ENCODE data around the gene TRIO. TPM values are rescaled to one million over a fixed set of nuclear protein-coding genes. Genes with fewer than 3 reads are reported as not detected.

Gene TRIO
- total and polyA plus RNA-seq, 2 donors (not counting 3 experiments of a cell fraction or from before 2014, with no cell fraction given) = 82.9 to 248 TPM

DNA sequence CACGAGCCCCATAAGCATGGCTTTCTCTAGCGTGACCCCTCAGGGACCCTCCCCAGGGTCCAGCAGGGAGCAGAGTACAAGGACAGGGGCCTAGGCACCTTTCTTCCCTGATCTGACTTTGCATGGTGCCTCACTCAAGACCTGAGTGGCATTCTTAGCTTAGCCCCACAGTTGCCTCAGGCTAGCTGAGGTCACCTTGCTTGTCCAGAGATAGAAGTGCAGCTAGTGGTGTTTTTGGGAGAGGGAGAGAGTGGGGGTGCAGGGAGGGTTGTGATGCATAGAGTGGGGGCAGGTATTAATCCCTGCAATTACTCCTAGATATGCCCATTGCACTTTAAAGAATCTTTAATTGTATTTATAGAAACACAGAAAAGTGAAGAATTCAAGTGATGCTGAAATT lies 8.4 kb upstream of the TRIO start:
- FAIRE-seq (no peak), DNase-seq (ENCODE audit: low read depth, low spot score) (no peak)
- Histone ChIP-seq H3K9me1 (replicated peaks; ENCODE audit: control insufficient read depth, extremely low read depth, insufficient read depth, low read length) (no peaks in the 10 kb centered on the region), H3K36me3 (ENCODE audit: control insufficient read depth in 2 of 2, extremely low read depth in 1 of 2, insufficient read depth in 2 of 2, low read length in 2 of 2) (no peaks in the 10 kb centered on the region), H3K4me1 (ENCODE audit: control insufficient read depth, extremely low read depth, insufficient read depth, low read length) (no peaks in the 10 kb centered on the region), H3K9me3 (replicated peaks; ENCODE audit: control insufficient read depth, insufficient read depth, low read length) (no peaks in the 10 kb centered on the region), H3K9ac (replicated peaks; ENCODE audit: extremely low read depth, insufficient read depth, low read length) (no peak overlapping the region), H3K27me3 (ENCODE audit: control insufficient read depth in 2 of 2, insufficient read depth in 2 of 2, low read length in 2 of 2) (peaks cover 18 to 33% of the 10 kb centered on the region in 2 experiments), H2AFZ (ENCODE audit: low read depth, low read length) (no peak overlapping the region), H3K4me2 (ENCODE audit: insufficient read depth, low read length) (no peak overlapping the region), H4K20me1 (replicated peaks; ENCODE audit: control insufficient read depth, extremely low read depth, insufficient read depth, low read length) (no peaks in the 10 kb centered on the region), H3K4me3 (replicated peaks in 1 of 3; ENCODE audit: insufficient read depth in 1 of 3, low read depth in 1 of 3, low read length in 3 of 3) (no peak overlapping the region), H3K27ac (ENCODE audit: insufficient read depth, low read depth, low read length) (no peak overlapping the region), H3K79me2 (ENCODE audit: control insufficient read depth, insufficient read depth, low read length) (no peaks in the 10 kb centered on the region)
- POLR2A ChIA-PET = no interaction called here
- intact Hi-C loops (cut with micrococcal nuclease) = no loop called here
- dilution Hi-C loops (cut with MboI; ENCODE audit: extremely low pct_ligation_motif_present, low sequenced_read_pairs) = loop anchor here (25.0 kb wide), 1 partner anchor 128 kb away; no protein-coding TSS in a partner anchor
- BruUV-seq (replicated peaks) = no TSS peak
- CTCF ChIA-PET = no interaction called here
- TF ChIP-seq FOS (IDR thresholded peaks at IDR 0.05; ENCODE audit: borderline replicate concordance, insufficient read depth, low read length) (no peak), POLR2A (IDR thresholded peaks at IDR 0.05; ENCODE audit: low read depth, low read length) (no peak), JUN (IDR thresholded peaks at IDR 0.05; ENCODE audit: borderline replicate concordance, insufficient read depth, insufficient read length, low read depth) (no peak), GATA2 (IDR thresholded peaks at IDR 0.05; ENCODE audit: insufficient read depth, insufficient read length, low read depth, low read length) (no peak)

- dilution Hi-C loops (cut with MboI; ENCODE audit: extremely low pct_ligation_motif_present, low sequenced_read_pairs) (loop anchor here (25.0 kb wide), 1 partner anchor 127 kb away; no protein-coding TSS in a partner anchor), intact Hi-C loops (cut with micrococcal nuclease) (no loop called here)
- no peak overlapping the region for H3K27ac ChIP-seq (ENCODE audit: insufficient read depth, low read depth, low read length)
- no peak overlapping the region for H3K4me3 ChIP-seq (replicated peaks in 1 of 3; ENCODE audit: insufficient read depth in 1 of 3, low read depth in 1 of 3, low read length in 3 of 3)
- TF ChIP-seq MYC (IDR thresholded peaks at IDR 0.05; ENCODE audit: low read depth, low read length) (no peak), POLR2A (IDR thresholded peaks at IDR 0.05; ENCODE audit: low read depth, low read length) (no peak), FOS (IDR thresholded peaks at IDR 0.05; ENCODE audit: borderline replicate concordance, insufficient read depth, low read length) (no peak), EZH2 (IDR thresholded peaks at IDR 0.05; ENCODE audit: borderline replicate concordance, low read depth, low read length, severe bottlenecking) (no peak), CTCF (IDR thresholded peaks at IDR 0.05; ENCODE audit: extremely low read depth in 1 of 2, insufficient read depth in 1 of 2, low read depth in 1 of 2, low read length in 2 of 2) (no peak), POLR2AphosphoS5 (IDR thresholded peaks at IDR 0.05; ENCODE audit: insufficient read depth, low read depth, low read length) (no peak), GATA2 (IDR thresholded peaks at IDR 0.05; ENCODE audit: insufficient read depth, insufficient read length, low read depth, low read length) (no peak), JUN (IDR thresholded peaks at IDR 0.05; ENCODE audit: borderline replicate concordance, insufficient read depth, insufficient read length, low read depth) (no peak)
- TF ChIP-seq, protein P1, sequence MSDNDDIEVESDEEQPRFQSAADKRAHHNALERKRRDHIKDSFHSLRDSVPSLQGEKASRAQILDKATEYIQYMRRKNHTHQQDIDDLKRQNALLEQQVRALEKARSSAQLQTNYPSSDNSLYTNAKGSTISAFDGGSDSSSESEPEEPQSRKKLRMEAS (IDR thresholded peaks at IDR 0.05; ENCODE audit: insufficient read depth, insufficient read length) = no peak
- ChIA-PET POLR2A (no interaction called here), CTCF (interaction anchor here (0.5 kb wide), 1 partner anchor 10 kb away, joined by 3 read pairs; no protein-coding TSS in a partner anchor)
- DNase-seq (ENCODE audit: low read depth, low spot score) = no peak
- H3K27me3 ChIP-seq (ENCODE audit: control insufficient read depth in 2 of 2, insufficient read depth in 2 of 2, low read length in 2 of 2) = peaks cover 17 to 32% of the 10 kb centered on the region in 2 experiments
- H3K79me2 ChIP-seq (ENCODE audit: control insufficient read depth, insufficient read depth, low read length) = no peaks in the 10 kb centered on the region
- H3K9me3 ChIP-seq (replicated peaks; ENCODE audit: control insufficient read depth, insufficient read depth, low read length) = no peaks in the 10 kb centered on the region
- no peaks in the 10 kb centered on the region for H4K20me1 ChIP-seq (replicated peaks; ENCODE audit: control insufficient read depth, extremely low read depth, insufficient read depth, low read length)
- no peaks in the 10 kb centered on the region for H3K9me1 ChIP-seq (replicated peaks; ENCODE audit: control insufficient read depth, extremely low read depth, insufficient read depth, low read length)
- no peak for FAIRE-seq
- no TSS peak for BruUV-seq (replicated peaks)
- H3K9ac ChIP-seq (replicated peaks; ENCODE audit: extremely low read depth, insufficient read depth, low read length) = no peak overlapping the region
- no peak overlapping the region for H3K4me2 ChIP-seq (ENCODE audit: insufficient read depth, low read length)
- H2AFZ ChIP-seq (ENCODE audit: low read depth, low read length) = no peak overlapping the region
- no peaks in the 10 kb centered on the region for H3K36me3 ChIP-seq (ENCODE audit: control insufficient read depth in 2 of 2, extremely low read depth in 1 of 2, insufficient read depth in 2 of 2, low read length in 2 of 2)
- no peaks in the 10 kb centered on the region for H3K4me1 ChIP-seq (ENCODE audit: control insufficient read depth, extremely low read depth, insufficient read depth, low read length)
These were observed 7.5 kb upstream of the TRIO start for GRCh38 chr5:14135621-14136020.
